Activated CD8-positive, alpha-beta memory T cell treated with anti-CD3 and anti-CD28 coated beads, Interleukin-2, amount 50 U/mL, for 48 hours (primary cell): ENCODE measurements around the gene LAMA3.

Experiments used
- DNase-seq: peaks from one replicate; pipeline ENCODE4 v3.0.0-alpha.2; 2020

Gene LAMA3

DNA sequence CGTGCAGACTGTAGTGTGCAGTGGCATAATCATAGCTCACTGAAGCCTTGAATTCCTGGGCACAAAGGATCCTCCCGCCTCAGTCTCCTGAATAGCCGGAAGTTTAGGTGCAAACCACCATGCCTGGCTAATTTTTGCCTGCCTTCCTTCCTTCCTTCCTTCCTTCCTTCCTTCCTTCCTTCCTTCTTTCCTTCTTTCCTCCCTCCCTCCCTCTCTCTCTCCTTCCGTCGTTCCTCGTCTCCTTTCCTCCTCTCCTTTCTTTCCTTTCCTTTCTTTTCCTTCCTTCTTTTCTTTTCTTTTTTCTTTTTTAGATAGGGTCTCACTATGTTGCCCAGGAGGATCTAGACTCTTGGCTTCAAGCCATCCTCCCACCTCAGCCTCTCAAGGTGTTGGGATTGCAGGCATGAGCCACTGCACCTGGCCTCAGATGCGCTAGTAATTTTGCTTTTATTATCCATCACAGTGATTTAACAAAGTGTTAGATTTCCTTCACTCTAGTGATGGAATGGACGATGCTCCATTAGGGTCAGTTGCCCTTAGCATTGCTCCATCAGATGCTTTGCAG, 20.0 kb upstream of the LAMA3 start:
- DNase-seq = no peak

DNA sequence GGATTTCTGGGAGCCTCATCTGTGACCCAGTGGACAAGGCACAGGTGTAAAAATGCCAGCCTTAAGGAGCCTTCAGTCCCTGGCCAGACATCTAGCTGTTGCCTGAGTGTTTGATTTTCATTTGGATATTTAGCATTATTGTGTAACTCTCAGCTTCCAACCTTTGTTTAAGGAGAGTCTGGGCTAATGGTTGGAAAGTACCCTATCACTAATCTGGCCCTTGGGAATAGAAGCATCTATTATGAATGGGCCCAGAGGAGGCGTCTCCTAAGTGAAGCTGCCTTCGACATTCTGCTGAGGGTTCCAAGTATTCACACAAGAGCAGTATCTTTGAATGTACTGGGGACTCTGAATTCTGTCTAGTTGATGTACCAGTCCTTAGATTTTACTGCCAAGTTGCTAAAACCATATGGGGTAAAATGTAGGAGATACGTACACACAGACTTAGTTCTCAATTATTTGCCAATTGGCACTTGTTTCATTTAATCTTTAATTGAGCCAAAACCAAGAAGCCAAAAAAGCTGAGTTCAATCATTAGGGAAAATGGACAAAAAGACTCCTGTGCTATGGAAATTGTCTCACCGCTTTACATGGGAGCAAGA, 19.3 kb upstream of the LAMA3 start:
- no peak for DNase-seq

DNA sequence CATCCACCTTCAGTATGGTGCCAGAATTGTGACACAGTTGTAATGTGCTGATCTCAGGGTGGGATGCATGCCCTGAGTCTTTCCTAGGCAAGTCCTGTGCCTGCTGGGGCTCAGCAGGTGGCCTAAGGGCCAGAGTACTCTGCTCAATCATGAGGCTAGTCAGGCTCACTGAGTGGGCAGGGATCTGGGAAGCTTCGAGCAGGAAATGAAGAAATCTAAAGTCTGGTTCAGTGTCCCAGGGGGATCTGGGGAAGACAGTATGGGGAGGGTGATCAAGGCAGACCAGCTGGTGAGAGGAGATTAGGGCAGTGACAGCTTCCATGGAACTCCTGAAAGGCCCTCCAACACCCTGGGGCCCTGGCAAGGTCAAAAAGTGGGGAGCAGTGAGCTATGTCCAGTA, 17.7 kb upstream of the LAMA3 start:
- DNase-seq = no peak

DNA sequence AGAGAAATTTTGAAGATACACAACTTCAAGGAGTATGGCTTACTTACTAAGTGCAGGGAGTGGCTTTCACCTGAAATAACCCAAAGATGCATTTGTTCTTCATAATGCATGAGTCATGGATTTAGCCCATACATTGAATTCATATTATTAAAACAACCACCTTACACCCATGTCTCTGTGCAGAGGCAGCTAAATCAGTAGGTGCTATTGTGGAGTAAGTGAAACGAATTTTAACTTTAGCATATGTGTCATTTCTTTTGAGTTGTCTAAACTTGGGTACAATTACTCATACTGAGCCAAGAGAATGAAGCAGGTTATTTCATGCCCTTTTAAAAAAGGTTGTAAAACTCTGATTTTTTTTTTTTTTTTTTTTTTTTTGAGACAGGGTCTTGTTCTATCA, 15.5 kb upstream of the LAMA3 start:
- DNase-seq = no peak

DNA sequence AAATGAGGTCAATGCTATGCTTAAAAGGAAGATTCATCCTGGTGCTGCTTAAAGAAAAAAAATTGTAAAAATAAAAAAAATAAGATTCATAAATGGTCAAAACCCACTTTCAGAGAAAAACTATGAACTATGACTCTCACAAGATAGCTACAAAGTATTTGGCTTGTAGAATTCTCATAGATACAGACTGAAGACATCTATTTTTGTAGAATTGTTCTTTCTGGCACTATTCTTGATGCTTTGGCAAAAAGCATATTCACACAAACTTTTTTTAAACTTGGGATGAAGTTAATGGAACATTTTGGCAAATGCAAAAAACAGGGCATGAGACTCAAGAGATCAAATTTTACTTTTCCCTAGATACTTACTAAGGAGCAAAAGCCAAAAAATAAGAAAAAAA, 14.0 kb upstream of the LAMA3 start:
- DNase-seq = no peak

DNA sequence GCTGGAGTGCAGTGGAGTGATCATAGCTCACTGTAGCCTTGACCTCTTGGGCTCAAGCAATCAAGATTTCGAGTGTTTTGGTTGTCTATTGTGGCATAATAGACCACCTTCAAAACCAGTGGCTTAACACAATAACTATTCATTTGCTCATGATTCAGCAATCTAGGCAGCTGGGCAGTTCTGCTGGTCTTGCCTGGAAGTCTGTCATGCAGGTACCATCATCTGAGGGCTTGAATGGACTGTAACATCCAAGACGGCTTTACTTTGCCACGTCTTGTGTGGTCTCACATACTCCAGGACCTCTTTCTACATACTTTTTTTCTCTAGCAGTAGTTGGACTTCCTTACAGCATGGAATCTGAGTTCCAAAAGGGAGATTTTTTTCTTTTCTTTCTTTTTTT, 13.4 kb upstream of the LAMA3 start:
- no peak for DNase-seq

DNA sequence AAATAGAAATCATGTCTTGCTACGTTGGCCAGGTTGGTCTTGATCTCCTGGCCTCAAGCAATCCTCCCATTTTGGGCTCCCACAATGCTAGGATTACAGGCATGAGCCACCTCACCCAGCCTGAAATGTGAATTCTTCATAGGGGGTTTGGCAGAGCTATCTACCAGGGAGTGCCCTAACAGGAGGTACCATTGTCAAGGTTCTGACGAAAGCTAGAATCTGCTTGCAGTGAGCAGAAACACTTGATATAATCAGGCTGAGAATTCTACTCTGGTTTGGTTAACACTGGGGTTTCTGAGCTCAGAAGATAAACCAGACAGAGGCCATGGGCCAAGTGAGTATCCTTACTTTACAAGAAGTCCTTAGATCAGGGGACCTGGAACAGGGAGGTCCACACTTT, 7.2 kb upstream of the LAMA3 start:
- no peak for DNase-seq

DNA sequence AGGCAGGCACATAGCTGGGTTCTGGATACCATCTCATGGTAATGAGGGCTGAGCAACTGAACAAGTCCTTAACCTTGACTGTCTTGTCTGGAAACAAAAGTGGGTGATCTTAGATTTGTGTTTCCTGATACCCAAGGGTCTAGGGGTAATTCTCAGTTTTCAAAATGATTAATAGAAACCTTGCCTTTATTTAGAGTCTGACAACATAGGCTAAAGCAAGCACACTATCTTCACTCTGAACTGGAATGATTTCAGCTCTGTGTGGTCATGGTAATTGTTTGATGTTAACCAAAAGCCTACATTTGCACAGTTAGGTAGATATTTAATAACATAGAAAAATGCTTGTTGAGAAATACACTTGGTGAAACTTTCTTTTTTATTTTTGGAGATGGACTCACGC, 6.8 kb upstream of the LAMA3 start:
- no peak for DNase-seq

DNA sequence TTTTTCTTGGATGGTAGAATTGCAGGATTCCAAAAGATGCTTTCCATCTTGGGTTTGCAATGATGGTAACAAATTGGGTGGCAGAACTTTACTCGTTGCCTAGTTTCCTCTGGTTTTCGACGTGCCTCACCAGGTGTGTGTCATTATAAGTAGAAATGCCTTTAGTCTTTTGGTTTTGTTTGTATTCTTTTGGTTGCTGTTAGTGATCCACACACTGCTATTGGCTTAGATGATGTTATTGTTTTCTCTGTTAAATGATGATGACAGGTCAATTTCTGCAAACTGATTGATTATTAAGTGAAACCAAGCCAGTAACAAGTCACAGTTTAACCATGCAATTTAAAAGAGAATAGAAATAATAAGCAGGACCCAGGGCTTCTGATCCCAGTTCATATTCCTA, 6.1 kb upstream of the LAMA3 start:
- DNase-seq = no peak

DNA sequence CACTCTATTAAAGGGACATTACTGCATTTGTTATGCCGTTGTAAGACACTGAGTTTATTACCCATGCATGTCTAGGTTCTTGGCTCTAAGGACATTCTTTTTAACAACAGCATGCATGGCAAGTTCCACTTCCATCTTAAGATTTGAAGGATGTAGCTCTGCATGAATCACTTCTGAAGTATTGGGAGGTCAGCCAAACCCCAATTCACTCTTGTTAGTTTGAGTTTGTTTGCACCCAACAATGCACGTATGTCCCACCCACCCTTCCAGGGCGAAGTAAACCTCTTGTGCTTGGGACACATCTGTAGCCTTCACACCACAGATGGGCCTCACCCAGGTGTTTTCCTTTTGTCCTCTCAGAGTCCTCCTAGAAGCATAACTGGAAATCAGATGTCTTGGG, 5.6 kb upstream of the LAMA3 start:
- no peak for DNase-seq

DNA sequence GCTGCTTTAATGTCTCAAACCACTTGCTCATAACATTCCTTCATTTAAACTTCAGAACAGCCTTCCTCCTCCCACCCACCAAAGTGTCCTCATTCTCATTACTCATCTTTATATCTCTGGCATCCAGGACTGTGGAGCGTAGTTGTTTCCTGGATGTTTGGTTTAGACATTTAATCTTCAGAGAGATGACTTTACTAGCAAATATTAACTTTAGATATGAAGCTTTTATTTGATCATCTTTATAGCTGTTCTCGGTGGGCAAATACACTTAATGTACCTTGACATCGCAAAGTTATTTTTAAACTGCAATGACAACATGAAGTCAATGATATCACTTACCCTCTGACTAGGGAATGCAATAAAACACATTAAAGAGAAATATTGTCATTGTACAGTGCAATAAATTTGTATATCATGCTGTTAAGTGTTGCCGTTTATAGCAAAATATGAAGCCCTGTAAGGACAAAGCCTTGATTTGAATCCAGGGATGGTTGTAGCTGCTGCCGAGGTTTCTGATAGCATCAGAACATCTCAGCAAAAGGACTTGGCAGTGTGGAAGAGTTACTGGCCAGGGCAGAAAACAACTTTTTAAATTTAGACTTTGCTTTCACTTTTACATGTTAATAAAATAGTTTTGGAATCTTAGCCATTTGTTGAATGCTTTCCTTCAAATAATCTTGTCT, 4.6 kb upstream of the LAMA3 start:
- DNase-seq = no peak

DNA sequence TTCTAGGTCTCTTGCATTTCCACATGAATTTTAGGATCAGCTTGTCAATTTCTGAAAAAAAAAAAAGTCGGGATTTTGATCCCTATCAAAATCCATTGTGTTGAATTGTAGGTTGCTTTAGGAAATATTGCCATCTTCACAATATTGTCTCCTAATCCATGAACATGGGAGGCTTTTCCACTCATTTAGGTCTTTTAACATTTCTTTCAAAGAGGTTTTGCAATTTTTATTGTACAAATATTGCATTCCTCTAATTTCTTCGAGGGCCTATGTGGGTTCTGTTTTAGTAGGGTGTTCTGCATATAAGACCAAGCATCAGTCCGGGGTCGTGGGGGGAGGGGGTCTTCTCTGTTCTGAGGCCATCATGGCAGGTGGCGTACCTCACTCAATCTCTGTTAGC, 725 bp upstream of the LAMA3 start:
- DNase-seq = no peak

DNA sequence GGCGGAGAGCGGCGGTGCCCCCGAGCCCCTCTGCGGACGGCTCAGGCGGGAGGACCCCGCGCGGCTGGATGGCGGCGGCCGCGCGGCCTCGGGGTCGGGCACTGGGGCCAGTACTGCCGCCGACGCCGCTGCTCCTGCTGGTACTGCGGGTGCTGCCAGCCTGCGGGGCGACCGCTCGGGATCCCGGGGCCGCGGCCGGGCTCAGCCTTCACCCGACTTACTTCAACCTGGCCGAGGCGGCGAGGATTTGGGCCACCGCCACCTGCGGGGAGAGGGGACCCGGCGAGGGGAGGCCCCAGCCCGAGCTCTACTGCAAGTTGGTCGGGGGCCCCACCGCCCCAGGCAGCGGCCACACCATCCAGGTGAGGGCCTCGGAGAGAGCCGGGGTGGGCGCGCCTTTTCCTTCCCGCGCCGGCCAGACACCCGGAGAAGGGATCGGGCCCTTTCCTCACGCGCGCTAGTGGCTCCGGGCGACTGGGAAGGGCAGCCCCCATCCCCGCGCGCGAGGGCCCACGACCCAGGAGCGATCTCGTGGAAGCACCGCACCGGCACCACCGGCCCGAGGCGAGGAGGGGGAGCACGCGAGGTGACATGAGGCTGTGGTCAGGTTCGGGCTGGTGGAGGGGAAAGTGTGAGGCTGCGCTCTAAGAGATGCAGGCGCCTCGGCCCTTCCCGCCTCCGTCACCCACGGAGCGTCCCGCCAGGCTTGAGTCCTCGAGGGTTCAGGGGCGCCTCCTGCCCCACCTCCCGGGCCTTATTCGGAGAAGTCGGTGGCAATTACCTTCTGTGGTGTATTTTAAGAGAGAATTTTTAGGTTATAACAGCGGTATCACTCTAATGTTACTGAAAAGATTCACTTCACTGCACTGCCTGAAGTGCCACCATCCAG, 607 bp downstream of the LAMA3 start:
- peak; percentile 59 for DNase-seq

DNA sequence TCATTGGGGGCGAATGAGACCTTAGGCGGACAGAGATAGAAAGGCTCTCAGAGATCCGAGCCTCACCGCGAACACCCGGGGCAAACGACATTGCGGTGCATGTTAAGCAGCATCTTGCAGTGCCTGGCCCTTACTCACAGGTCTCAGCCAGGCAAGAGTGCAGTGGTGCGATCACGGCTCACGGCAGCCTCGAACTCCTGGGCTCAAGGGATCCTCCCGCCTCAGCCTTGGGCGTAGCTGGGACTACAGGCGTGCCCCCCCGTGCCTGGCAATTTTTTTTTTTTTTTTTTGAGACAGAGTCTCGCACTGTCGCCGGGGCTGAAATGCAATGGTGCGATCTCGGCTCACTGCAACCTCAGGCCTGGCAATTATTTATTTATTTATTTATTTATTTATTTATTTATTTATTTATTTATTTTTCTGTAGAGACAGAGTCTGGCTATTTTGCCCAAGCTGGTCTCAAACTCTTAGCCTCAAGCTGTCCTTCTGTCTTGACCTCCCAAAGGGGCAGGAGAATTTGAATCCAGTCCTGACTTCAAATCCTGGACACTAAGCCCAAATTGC, 1.3 kb downstream of the LAMA3 start:
- no peak for DNase-seq

DNA sequence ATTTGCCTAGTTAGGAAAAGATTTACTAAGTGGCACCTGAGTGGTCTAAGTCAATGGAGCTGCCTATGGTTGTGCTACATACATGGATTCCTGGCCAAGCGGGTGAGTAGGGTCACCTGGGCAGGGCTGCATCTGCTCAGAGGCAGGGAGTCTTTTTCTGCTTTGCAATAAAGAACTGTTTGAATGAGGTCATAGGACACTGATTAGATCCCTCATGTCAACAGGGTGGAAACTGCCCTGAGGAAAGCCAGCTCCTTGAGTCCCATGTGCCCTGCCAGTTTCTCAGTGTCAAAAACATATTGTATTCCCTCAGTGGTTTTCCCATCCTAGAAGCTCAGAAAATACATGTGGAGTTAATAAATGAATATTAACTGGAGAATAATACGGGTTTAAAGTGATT, 4.6 kb downstream of the LAMA3 start:
- DNase-seq = no peak

DNA sequence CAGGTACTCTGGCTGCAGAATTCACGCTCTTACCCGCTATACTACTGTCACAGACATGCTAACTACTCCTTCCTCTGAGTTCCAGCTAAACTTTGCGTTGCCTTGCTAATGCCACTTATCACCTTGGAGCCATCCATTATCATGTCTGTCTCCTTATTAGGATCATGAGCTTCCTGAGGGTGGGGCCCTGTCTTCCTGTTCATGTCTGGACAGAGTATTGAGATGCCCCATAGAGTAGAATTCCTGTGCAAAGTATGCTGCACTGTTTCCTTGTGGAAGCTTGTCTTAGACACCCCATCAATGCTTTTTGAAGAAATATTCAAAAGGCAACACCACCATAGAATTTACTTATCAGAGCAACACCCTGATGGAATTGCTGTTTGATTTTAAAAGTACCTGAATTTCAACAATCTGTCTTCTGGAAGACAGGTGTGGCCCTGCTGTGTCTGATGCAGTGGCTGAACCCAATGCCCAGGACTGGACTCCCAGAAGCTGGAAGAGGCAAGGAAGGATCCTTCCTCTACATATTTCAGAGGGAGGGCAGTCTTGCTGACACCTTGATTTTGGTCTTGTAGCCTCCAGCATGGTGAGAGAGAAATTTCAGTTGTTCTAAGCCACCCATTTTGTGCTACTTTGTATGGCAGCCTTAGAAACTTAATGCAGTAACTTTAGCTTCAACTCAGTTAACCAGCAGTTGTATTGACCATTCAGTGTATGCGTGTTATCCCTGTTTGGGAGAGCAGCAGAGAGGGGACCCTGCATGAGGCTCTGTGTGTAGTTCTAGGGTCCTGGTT, 5.6 kb downstream of the LAMA3 start:
- DNase-seq = no peak

DNA sequence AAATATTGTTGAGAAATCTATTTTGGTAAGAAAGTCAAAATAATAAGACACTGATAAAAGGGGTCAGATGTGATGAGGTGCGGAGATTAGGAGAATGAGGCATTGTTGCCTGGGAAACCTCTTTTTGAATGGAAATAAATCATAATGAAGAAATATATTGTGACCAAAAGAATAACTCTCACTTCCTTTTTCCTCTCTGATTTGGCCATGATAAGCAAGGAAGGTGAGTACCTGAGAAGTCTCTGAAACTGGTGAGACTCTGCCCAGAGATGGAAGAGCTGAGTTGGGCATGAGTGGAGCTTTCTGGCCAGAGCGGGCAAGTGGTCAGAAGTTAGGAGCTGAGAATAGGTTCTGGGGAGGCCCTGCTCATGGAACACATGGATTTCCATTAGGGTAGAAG, 11.8 kb downstream of the LAMA3 start:
- DNase-seq = no peak

DNA sequence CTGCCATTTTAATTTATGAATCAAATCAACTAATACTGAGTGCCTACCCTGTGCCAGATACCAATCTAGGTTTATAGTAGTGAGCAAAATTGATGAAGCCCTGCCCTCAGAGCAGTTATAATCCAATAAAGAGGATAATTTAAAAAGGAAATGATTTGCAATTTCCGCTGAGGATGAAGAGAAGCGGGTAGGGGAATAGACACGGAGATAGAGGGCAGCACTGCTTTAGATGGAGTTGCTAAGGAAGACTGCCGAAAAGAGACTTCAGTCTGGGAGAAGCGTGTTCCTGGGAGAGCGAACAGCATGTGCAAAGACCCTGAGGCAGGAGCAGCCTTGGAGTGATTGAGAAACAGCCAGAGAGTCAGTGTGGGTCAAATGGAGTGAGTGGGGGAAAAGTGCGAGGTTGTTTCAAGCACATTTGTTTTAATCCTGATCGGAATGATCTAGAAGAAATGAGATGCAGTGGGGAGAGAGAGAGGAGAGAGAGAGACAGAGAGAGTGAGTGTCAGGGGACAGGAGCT, 12.4 kb downstream of the LAMA3 start:
- DNase-seq = no peak

DNA sequence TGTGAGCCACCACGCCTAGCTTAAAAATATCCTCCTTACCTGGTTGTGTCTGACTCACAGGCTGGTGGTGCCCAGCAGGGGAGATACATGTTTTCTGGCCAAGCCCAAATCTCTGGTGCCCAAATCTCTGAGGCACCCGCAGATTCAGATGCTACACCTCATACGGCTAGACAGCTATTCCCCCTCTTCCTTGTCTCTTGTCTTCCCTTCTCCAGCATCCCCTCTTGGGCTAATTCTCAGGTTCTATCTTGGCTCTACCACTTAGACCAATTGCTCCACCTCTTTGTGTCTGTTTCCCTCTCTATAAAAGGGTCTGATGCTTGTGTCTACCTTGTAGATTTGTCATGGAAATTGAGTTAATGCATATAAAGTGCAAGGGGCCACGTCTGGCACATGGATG, 13.4 kb downstream of the LAMA3 start:
- no peak for DNase-seq

DNA sequence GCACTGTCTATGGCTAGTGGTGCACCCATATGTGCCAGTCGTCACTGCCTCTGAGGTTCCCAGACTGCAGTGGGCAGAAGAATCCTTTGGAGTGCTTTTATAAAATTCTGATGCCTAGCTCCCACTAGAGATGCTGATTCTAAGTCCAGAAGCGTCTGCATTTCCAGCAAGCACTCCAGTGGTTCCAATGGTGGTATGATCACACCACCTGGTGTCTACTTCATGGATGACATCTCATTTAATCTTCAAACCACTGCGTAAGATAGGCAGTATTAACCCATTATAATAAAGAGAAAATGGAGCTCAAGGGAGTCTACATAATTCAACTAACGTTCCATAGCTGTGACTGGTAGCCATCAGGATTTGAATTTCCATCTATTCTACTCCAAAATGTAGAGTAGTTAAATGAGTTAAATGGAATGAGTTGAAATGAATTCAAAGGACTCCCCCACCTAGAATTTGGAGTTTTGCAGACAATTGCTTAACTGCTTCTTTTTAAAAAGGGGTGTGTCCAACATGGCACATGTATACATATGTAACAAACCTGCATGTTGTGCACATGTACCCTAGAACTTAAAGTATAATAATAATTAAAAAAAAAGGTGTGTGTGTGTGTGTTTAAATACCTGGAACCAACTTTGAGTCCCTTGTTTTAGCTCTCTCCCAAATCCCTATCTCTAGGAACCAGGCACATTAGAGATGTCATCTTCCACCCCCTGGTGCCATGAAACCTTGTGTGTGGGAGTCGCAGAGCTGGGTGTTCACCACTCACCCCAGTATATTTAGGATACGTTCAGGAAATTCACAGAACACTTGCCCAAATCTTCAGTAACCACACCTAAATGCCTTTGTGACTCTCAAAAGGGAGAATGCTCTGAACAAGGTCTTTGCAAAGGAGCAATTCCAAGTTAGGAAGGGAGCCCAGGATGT, 14.1 kb downstream of the LAMA3 start:
- DNase-seq = no peak

DNA sequence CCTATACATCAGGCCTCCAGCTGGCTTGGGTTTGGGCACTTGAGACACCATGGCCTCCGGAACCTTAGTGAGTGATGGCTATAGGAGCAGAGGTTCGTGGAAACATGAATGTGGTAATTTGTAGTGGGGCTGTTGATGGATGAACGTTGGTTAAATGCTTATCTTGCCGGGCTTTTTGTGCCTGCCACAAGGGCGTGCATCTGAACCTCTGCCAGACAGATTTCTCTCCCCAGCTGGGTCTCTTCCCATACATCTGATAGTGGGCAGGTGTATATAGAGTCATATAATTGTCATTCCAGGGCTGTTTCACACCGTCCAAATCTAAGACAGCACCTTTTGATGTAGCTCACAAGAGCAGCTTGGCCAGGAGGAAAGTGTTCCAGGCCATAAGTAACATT, 14.7 kb downstream of the LAMA3 start:
- DNase-seq = no peak
